Measurements from ENCODE around the gene PHKB.

- TF ChIP-seq CTCF (conservative IDR thresholded peaks at IDR 0.05 in 1 of 2, IDR thresholded peaks at IDR 0.05 in 1 of 2; ENCODE audit: low read depth in 1 of 2, low read length in 2 of 2) (no peak), EZH2 (IDR thresholded peaks at IDR 0.05; ENCODE audit: low read length, missing control alignments) (no peak)
Measured at GRCh38 chr16:47644166-47644565, 183.0 kb downstream of the PHKB start.
